BLaER1 (cell line): Measurements from ENCODE around the gene HNRNPD.
"Not testable (repeated sequence)": the region's sequence is repeated elsewhere in the genome, so short reads cannot be mapped to it uniquely, and the experiment has no call there.

Source experiments
- H3K27ac ChIP-seq: shearing (Covaris generic); formaldehyde crosslinking; 2 replicates; pipeline ENCODE4 v1.8.1; 2022
- H3K27me3 ChIP-seq: shearing (Covaris generic); formaldehyde crosslinking; 2 replicates; pipeline ENCODE4 v1.8.1; 2022
- H3K36me3 ChIP-seq: shearing (Covaris generic); formaldehyde crosslinking; 2 replicates; pipeline ENCODE4 v1.8.1; 2022
- H3K4me1 ChIP-seq: shearing (Covaris generic); formaldehyde crosslinking; 2 replicates; pipeline ENCODE4 v1.8.1; 2022
- H3K4me2 ChIP-seq: shearing (Covaris generic); formaldehyde crosslinking; 2 replicates; pipeline ENCODE4 v1.8.1; 2022
- H3K4me3 ChIP-seq: shearing (Covaris generic); formaldehyde crosslinking; 2 replicates; pipeline ENCODE4 v1.8.1; 2022
- H3K9ac ChIP-seq: shearing (Covaris generic); formaldehyde crosslinking; 2 replicates; pipeline ENCODE4 v1.8.1; 2022
- H3K9me3 ChIP-seq: shearing (Covaris generic); formaldehyde crosslinking; 2 replicates; pipeline ENCODE4 v1.8.1; 2022
- H4K20me1 ChIP-seq: shearing (Covaris generic); formaldehyde crosslinking; 2 replicates; pipeline ENCODE4 v1.8.1; 2022
- Cebpa-rat ChIP-seq: shearing (Covaris generic); IDR thresholded peaks from 2 replicates; pipeline ENCODE4 v1.8.1; 2022

HNRNPD gene

DNA sequence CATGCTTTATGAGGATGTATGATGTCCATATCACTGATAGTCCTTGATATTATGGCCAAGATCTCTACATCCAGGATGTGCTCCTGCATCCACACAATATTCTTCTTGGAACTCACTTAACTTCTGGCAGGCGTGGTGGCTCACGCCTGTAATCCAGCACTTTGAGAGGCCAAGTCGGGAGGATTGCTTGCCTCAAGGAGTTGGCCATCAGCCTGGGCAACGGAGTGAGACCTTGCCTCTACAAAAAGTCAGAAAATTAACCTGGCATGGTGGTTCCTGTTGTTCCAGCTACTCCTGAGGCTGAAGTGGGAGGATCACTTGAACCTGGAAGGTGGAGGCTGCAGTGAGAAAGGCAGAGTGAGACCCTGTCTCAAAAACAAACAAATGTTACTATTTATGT lies 2.3 kb upstream of the HNRNPD start:
- TF ChIP-seq Cebpa-rat = no peak
- Histone ChIP-seq H3K27ac (no peak overlapping the region), H3K36me3 (peaks cover 14% of the 10 kb centered on the region), H3K4me1 (peaks cover 14% of the 10 kb centered on the region), H4K20me1 (peaks cover 26% of the 10 kb centered on the region), H3K9ac (peak overlapping the region; percentile 100; the same call in 1 of the 2 replicates), H3K4me2 (peak overlapping the region; percentile 78), H3K9me3 (peaks cover 19% of the 10 kb centered on the region), H3K27me3 (no peaks in the 10 kb centered on the region), H3K4me3 (peak overlapping the region; percentile 97; the same call in 1 of the 2 replicates)

DNA sequence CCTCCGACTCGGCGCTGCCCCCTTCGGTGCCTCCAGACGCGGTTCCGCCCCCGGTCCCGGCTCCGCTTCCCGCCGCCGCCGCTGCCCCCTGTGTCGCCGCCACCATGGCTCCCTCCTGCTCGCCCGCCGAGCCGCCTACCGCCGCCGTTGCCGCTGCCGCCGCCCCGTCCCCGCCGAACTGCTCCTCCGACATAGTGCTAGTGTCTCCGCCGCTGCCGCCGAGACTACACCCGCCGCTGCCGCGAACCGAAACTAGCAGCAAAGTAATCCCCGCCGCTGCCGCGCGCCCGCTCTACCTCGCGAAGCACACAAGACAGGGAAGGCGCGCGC lies 340 bp downstream of the HNRNPD start:
- Histone ChIP-seq H3K9ac (peak overlapping the region; percentile 100), H3K9me3 (no peaks in the 10 kb centered on the region), H4K20me1 (peaks cover 52% of the 10 kb centered on the region), H3K27me3 (no peaks in the 10 kb centered on the region), H3K4me1 (peaks cover 41% of the 10 kb centered on the region), H3K36me3 (peaks cover 27% of the 10 kb centered on the region; the same call in 1 of the 2 replicates), H3K27ac (peak overlapping the region; percentile 100), H3K4me2 (peak overlapping the region; percentile 86), H3K4me3 (peak overlapping the region; percentile 97)
- TF ChIP-seq Cebpa-rat = no peak

DNA sequence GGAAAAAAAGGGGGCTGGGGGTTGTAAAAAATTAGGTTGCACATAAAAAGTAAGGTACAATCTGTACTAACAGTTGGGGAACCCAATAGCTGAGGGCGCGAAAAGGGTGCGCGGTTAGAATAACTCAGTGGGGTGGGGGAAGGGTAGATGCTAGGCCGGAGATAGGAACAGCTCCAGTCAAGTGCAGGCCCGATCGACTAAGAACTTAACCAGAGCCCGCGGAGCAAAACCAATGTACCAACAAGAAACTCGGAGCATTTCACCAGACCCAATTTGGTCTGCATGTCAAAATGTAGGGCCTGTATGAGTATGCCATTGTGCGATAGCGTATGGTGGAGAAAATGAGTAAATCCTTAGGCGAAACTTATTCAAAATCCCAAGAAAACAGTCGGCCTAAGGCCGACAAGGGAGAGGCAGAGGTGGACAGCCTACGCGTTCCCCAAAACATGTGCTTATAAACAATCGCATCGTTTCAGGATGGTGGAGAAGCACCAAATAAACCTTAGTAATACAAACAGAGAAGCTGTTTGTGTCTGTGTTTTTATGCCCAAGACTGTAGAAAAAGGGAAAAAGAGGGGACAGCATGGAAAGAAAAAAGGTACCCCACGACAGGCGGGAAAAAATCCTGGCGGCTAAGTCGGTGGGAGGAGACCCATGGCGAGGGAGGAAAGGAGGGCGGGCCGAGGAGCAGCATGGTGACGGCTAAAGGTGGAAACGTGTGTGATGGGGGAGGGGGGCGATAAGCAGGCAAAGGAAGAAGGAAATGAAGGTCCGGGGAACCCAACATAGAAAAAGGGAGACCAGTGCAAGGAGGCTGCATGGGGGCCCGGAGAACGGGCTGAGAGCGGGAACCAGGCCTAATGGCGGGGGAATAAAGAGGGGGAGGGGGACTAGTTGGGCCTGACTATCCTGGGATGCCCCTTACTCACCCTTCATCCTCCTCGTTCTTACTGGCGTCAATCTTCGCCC lies 990 bp downstream of the HNRNPD start:
- Histone ChIP-seq H3K4me2 (peak overlapping the region; percentile 86), H3K27me3 (no peaks in the 10 kb centered on the region), H3K36me3 (peaks cover 34% of the 10 kb centered on the region), H3K9ac (peak overlapping the region; percentile 100), H3K27ac (peak overlapping the region; percentile 100), H3K4me1 (peaks cover 47% of the 10 kb centered on the region), H3K4me3 (peak overlapping the region; percentile 97), H3K9me3 (no peaks in the 10 kb centered on the region), H4K20me1 (peaks cover 59% of the 10 kb centered on the region)
- no peak for TF ChIP-seq Cebpa-rat

DNA sequence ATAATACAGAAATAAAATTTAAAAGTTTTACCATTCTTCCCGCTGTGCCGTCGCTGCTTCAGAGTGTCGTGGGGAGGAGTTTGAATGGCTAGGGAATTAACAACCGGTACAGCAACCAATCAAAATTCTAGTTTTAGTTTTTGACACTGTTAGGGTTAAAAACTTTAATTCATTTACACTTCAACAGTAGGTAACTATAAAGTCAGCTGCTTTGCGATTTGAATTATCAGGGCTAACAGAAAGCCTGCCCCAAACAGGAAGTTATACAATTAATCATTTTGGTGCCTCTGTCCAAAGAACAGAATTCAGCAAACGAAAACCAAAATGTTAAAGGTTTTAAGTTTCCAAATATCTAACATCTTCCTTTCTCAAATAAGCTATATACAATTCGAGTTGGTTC lies 2.3 kb downstream of the HNRNPD start:
- H3K27me3 ChIP-seq = no peaks in the 10 kb centered on the region
- peak overlapping the region; percentile 100; the same call in 1 of the 2 replicates for H3K27ac ChIP-seq
- no peak for TF ChIP-seq Cebpa-rat
- peak overlapping the region; percentile 100 for H3K9ac ChIP-seq
- peak overlapping the region; percentile 97 for H3K4me3 ChIP-seq
- H3K4me2 ChIP-seq = peak overlapping the region; percentile 86
- peaks cover 59% of the 10 kb centered on the region for H3K4me1 ChIP-seq
- peaks cover 42% of the 10 kb centered on the region for H3K36me3 ChIP-seq
- H3K9me3 ChIP-seq = no peaks in the 10 kb centered on the region
- H4K20me1 ChIP-seq = peaks cover 72% of the 10 kb centered on the region

DNA sequence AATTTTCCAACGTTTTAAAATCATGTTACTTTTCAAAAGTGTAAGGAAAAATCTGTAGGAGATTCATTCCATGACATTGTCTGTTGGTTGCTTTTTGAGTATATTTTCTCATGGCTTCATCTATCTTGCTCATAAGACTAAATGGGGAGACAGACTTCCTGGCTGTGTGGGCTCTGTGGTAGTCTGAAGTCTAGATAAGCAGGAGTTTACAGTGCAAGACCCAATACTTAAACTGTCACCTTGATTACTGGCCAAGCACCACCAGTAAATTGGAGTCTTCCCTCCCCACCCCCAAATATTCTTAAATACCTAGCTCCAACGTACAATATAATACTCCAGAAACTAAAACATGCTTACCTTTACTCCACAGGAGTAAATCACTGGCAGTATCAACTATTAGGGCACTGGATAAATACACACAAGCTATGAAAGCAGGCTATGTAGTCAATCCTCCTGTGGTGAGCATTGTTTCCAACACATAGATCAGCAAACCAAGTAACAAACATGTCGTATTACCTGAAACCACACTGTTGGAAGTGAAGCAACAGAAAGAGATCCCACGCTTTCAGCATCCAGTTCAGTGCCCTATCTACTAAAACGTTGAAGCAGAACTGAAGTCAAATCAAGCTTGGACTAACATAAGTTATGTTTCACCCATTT lies 6.2 kb downstream of the HNRNPD start:
- Histone ChIP-seq H3K4me1 (peaks cover 85% of the 10 kb centered on the region), H3K27me3 (no peaks in the 10 kb centered on the region), H3K9me3 (no peaks in the 10 kb centered on the region), H3K9ac (no peak overlapping the region; the same call in 1 of the 2 replicates), H3K27ac (no peak overlapping the region), H4K20me1 (peaks cover 100% of the 10 kb centered on the region), H3K4me2 (peak overlapping the region; percentile 86), H3K4me3 (no peak overlapping the region), H3K36me3 (peaks cover 75% of the 10 kb centered on the region)
- no peak for TF ChIP-seq Cebpa-rat

DNA sequence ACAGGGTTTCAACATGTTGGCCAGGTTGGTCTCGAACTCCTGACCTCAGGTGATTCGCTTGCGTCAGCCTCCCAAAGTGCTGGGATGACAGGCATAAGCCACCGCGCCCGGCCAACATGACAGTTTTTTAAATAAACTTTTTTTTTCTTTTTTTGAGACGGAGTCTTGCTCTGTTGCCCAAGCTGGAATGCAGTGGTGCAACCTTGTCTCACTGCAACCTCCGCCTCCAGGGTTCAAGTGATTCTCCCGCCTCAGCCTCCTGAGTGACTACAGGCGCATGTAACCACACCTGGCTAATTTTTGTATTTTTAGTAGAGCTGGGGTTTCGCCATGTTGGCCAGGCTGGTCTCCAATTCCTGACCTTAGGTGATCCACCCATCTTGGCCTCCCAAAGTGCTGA lies 7.4 kb downstream of the HNRNPD start:
- Histone ChIP-seq H3K36me3 (peaks cover 78% of the 10 kb centered on the region), H3K4me1 (peaks cover 93% of the 10 kb centered on the region), H3K4me2 (peak overlapping the region; percentile 86; the same call in 1 of the 2 replicates), H4K20me1 (peaks cover 100% of the 10 kb centered on the region)
- not testable (repeated sequence) for H3K4me3 ChIP-seq, H3K27ac ChIP-seq, H3K9ac ChIP-seq, H3K9me3 ChIP-seq, H3K27me3 ChIP-seq

DNA sequence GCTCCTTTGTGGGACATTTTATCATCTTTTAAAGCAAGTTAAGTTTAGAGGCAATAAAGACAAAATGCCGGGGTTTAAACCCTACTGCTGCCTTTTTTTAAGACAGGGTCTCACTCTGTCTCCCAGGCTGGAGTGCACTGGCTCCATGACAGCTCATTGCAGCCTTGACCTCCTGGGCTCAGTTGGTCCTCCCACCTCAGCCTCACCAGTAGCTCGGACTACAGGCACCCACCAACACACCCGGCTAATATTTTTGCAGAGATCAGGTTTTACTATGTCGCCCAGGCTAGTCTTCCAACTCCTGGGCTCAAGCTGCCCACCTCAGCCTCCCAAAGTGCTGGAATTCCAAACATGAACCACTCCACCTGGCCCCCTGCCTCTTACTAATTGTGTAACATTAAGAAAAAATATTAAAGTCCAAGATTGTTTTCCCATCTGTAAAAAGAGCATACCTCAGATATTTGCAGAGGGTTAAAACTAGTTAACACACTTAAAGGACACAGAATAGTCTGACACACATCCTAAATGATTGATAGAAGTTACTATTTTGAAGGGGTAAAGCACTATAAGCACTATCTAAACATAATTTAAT lies 9.8 kb downstream of the HNRNPD start:
- Histone ChIP-seq H3K4me1 (peaks cover 79% of the 10 kb centered on the region), H4K20me1 (peaks cover 100% of the 10 kb centered on the region), H3K27me3 (no peaks in the 10 kb centered on the region), H3K9ac (no peak overlapping the region), H3K9me3 (no peaks in the 10 kb centered on the region), H3K4me2 (peak overlapping the region; percentile 19), H3K27ac (no peak overlapping the region), H3K36me3 (peaks cover 73% of the 10 kb centered on the region), H3K4me3 (no peak overlapping the region)
- TF ChIP-seq Cebpa-rat = no peak

DNA sequence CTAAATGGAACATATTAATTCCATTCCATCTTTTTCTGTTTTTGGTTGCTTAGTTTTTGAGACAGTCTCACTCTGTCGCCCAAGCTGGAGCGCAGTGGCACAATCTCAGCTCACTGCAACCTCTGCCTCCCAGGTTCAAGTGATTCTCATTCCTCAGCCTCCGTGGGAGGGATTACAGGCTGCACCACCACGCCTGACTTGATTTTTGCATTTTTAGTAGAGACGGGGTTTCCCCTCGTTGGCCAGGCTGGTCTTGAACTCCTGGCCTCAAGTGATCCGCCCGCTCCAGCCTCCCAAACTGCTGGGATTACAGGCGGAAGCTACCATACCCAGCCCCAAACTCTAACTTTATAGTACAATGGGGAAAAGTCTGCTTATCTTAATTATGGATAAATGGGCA lies 11.2 kb downstream of the HNRNPD start:
- Histone ChIP-seq H3K27me3 (no peaks in the 10 kb centered on the region), H4K20me1 (peaks cover 100% of the 10 kb centered on the region), H3K9ac (no peak overlapping the region), H3K27ac (no peak overlapping the region), H3K36me3 (peaks cover 73% of the 10 kb centered on the region), H3K9me3 (no peaks in the 10 kb centered on the region), H3K4me3 (no peak overlapping the region), H3K4me1 (peaks cover 71% of the 10 kb centered on the region), H3K4me2 (peak overlapping the region; percentile 19)
- TF ChIP-seq Cebpa-rat = no peak

DNA sequence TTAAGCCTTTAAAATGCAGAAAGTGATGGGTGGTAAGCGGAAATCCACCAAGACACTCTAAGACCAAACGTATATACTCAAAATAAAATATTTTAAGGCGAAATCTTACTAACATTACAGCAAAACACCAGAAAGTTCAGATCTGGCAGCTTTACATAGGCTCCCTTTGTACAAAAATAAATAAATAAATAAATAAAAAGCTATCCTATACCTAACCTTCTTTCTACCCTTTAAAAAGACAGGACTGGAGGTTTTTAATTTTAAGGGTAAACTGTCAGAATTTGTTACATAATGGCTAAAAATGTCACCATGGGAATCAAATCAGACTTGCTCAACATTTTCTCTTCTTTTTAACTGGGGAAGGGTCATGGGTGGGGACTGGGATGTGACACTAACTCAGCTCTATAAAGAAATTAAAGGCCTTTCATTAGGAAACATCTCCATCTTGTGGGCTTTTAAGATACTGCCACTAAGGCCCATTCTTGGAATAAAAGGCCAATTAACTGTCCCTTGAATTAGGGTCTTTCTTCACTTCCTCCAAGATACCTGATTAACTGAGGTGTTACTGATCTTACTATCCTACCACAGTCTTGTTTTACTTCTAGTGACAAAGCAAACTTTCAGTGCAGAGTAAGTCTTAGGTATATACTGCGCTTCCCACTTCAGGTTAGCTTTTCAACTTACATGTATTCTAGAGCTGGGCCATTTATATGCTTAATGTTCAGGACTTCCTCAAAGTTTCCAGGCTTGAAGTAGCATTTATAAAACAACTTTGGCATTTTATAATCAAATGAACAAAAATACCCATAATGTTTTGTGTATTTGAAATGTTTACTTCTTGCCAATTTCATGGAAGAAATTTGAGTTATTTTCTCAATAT lies 13.3 kb downstream of the HNRNPD start:
- Histone ChIP-seq H3K9me3 (no peaks in the 10 kb centered on the region), H3K4me3 (no peak overlapping the region), H3K9ac (no peak overlapping the region), H3K27me3 (no peaks in the 10 kb centered on the region), H3K4me1 (peaks cover 51% of the 10 kb centered on the region), H4K20me1 (peaks cover 100% of the 10 kb centered on the region), H3K36me3 (peaks cover 73% of the 10 kb centered on the region), H3K27ac (no peak overlapping the region), H3K4me2 (no peak overlapping the region)
- no peak for TF ChIP-seq Cebpa-rat
